Activated CD4-positive, alpha-beta T cell treated with anti-CD3 and anti-CD28 coated beads, Interleukin-2, Interleukin-4, amounts not matched to agents 100 ng/mL and 50 ng/mL, durations not matched to agents 16 hours and 8 hours (primary cell): ENCODE measurements around the gene TOMM34.
A peak's percentile ranks its signal among the peaks of the same experiment; 100 is the strongest.

Experiments used
- DNase-seq: peaks from one replicate; pipeline ENCODE4 v3.0.0-alpha.2; 2020; ENCODE audit warnings: low spot score

TOMM34 gene

GRCh38 chr20:44962483-44962882 is 2.3 kb upstream of the TOMM34 start:
- DNase-seq, result no peak

GRCh38 chr20:44961870-44962267 is 1.7 kb upstream of the TOMM34 start:
- DNase-seq, result no peak

GRCh38 chr20:44961011-44961869 is 1.0 kb upstream of the TOMM34 start:
- no peak for DNase-seq

GRCh38 chr20:44959638-44960102 is 527 bp downstream of the TOMM34 start:
- no peak for DNase-seq

DNA sequence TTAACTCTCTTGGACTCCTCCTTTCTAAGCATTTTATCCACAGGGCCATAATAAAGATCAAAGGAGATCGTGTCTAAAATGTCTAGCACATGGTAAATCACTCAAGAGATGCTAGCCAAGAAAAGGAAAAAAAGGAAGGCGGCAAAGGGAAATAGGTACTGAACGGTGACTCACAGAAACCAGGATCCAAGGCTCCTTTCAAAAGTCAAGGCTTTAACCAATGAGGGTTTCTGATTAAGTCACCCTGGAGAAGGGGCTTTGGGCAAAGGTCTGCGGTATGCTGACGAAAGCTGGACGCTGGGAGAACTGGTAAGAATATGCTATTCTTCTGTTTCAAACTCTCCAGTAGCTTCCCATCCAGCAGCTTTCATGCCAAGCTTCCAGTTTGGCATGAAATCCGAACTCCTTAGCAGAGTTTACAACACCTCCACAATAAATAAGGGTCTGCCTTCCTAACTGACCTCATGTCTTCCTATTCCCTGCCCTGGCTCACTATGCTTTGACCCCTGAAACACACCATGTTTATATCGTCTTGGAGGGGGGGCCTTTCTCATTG is 1.0 kb downstream of the TOMM34 start:
- DNase-seq, result peak; percentile 37

DNA sequence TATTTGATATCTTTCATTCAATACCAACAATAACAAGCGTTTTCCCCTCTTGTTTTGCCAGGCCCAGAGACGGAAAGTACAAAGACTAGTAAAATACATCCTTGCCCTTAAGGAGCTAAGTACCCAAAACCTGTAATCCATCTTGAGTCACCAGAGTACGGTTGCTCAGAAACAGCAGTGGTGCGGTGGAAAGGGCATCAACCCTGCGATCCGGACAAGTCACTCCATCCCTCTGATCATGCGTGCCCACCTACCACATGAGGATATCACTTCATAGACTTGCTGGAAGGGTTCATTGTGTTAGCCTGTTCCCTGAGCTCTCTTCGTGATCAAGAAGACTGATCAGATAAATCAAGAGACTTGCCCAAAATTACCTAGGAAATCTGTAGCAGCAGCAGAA is 1.9 kb downstream of the TOMM34 start:
- no peak for DNase-seq

- no peak for DNase-seq
Measured at GRCh38 chr20:44956410-44956809, 3.8 kb downstream of the TOMM34 start.

- no peak for DNase-seq
Measured at GRCh38 chr20:44955270-44955669, 4.9 kb downstream of the TOMM34 start.

DNA sequence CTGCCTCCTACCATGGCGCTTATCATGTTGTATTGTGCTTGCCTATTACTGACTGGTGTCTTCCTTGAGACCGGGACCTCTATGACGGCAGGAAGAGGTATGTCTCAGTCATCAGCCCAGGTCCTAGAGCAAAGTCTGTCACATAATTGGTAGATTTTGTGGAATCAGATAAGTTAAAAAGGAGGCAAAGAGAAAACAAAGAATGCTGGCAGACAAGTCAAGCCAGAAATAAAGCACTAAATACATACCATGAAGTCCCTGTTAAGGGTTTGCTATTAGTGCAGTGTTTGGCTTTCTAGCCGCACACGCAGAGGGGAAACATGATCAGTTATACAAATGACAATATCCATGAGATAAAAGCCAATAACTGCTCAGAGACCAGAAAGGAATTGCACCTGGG is 6.0 kb downstream of the TOMM34 start:
- DNase-seq, result no peak

DNA sequence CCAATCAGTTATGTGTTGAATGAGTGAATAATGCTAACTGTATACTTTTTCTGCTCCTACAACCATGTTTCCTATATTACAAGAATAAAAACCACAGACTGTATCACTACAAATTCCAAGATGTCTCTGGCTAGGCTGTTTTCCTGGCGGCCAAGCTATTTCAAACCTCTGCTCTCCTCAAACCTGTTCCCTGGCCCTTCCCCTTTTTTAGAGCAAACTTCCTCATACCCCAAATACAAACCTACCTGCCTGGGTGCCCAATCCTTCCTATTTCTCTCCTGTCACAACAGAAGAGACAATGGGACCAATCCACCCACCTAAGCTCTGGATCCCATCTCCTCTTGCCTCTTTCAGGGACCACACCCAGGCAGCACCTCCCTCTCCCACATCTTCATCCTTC is 7.5 kb downstream of the TOMM34 start:
- no peak for DNase-seq

DNA sequence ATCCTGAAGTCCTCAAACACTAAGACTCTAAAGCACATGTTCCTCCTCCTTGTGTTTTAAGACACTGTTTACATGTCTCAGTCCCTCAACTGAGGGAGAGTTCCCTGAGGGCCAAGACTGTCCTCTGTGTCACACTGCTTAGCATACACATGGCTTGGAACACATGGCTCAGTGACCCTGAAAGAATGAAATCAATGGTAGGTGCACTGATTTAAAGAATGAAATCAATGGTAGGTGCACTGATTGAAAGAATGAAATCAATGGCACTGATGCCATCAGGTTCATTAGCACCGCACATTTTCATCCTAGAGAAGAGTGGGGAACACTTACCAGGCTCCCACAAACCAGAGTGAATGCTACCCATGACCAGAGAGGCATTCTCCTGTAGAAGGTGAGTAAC is 9.8 kb downstream of the TOMM34 start:
- no peak for DNase-seq

DNA sequence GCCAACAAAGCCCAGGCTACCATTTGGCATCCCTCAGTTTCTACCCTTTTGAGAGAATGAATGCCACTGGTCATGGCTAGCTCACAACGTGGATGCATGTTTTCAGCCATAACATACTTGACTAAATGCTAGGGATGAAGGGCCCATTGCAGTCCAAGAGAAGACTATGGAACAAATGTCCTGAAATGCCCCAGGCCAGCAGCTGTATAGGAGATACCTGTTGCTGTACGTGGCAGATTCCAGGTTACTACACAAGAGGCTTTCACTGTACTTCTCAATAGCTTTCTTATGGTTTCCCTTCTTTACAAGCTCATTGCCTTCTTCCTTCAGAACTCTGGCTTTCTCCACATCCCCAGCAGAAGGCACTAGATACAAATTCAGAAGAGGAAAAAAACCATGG is 11.7 kb downstream of the TOMM34 start:
- DNase-seq, result no peak

DNA sequence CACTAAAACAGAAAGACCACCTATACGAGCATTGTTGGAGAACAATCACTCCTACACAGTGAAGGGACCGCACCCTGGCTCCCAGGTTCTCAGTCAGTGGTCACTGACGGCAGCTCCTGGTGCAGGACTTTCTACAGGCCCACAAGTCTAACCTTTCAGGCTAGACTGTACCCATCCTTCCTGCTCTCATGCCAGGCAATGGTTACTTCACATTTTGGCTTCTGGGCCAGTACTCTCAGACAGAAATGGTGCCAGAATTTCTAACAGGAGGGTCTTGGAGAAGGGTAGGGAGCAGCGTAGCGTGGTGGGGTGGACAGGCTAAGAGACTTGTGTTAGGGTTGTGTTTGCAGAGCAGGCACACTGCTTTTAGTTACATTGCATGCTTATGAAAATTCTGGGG is 12.1 kb downstream of the TOMM34 start:
- no peak for DNase-seq

DNA sequence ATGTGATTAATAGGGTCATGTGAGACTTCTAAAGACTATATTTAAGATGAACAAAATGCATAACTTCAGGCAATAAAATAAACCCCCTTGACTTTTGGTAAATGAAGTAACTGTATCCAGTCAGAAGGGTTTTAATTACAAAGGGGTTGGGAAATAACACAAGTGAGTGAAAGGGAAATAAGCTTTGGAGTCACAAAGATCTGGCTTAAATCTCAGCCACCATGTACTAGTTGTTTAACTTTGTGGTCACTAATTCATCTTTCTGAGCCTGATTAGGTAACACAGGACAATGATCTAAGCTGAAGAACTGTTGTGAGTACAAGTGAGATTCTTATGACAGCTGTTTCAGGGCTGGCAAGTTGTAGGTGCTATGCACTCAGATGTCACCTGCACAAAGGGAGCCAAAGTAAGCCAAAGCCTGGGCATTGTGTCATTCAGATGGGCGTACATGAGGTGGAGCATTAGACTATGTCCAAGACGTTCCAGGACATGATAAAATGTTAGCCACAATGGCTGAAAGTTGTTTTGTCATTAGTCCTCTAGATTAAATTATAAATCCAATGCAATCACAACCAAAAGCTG is 13.8 kb downstream of the TOMM34 start:
- no peak for DNase-seq

- DNase-seq, result no peak
Measured at GRCh38 chr20:44945261-44945660, 14.9 kb downstream of the TOMM34 start.

DNA sequence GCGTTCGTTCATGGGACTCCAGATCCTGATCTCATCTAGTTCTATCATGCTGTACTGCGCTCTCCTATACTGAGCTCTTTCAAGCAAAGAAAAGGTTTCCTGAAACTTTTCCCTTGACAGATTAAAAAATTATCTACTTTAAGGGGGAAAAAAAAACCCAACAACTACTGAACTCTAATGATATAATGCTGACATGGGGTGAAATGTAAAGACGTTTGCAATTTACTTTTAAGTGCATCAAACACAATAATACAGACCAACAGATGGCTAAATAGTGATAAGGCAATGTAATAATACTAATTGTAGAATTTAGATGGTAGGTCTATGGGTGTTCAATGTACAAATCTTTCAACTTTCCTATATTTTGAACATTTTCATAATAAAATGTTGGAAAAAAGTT is 16.4 kb downstream of the TOMM34 start:
- no peak for DNase-seq

DNA sequence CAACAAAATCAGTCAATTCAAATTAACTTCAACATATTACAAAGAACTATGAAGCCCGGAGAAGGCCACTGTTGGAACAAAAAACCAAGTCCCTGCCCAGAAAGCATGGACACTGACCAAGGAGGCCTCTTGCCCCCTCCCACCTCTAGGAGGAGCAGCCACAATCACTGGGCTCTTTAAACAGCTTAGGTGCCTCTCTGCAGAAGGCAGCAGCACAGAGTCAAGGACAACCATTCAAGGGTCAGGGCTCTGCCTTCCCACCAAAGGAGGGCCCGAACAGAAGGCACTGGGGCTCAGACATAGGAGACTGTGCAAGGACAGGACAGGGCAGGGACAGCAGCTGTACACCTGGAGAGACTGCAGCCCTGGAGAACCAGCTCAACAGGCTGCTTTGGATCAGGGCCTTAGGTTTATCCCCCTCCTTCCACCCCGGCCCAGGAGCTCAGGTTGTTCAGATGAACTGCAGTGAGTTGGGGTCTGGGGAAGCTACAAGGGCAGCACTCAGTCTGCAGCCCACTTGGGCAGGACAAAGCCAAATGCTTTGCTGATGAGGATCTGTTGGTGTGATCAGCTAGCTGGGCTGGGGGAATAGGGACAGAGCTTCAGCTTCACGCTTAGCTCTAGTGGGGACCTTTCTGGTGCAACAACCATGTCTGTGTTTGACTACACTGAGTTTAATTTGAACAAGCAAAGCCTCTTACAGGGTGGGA is 17.8 kb downstream of the TOMM34 start:
- DNase-seq, result no peak

GRCh38 chr20:44941120-44941691 is 19.0 kb downstream of the TOMM34 start:
- no peak for DNase-seq

DNA sequence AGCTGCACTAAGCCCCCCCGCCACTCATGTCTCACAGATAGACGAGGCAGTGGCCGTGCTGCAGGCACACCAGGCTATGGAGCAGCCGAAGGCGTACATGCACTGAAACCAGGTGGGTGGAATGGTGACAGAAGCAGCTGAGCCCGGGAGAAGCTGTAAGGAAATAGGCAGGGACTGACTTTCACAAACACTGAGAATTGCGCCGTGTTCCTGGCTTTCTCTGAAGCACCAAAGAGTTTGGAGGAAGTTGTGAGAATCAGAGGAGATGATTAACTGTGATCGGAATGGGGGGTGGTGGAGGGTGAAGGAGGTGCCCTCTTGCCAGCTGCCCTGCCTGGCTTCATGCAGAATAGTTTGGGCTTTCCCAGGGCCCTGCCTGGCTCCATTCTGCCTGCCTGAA is 21.6 kb downstream of the TOMM34 start:
- no peak for DNase-seq

GRCh38 chr20:44936510-44936909 is 23.7 kb downstream of the TOMM34 start:
- DNase-seq, result no peak

GRCh38 chr20:44932916-44933315 is 27.3 kb downstream of the TOMM34 start:
- DNase-seq, result no peak

GRCh38 chr20:44931911-44932310 is 28.3 kb downstream of the TOMM34 start:
- DNase-seq, result no peak
